HepG2 (cell line): Measurements from ENCODE around the gene SECTM1. TPM values are rescaled to one million over a fixed set of nuclear protein-coding genes. Genes with fewer than 3 reads are reported as not detected.
A peak's percentile ranks its signal among the peaks of the same experiment; 100 is the strongest.

ENCODE experiments used
- CHD2 ChIP-seq: IDR thresholded peaks from 2 replicates; pipeline ENCODE4 v1.6.1; 2011; ENCODE audit warnings: low read depth, low read length, improper control_type of control experiment
- EHMT2 ChIP-seq: fragments of 200-600 bp; sonication (generic); IDR thresholded peaks from 2 replicates; pipeline ENCODE4 v1.7.0; 2017; ENCODE audit warnings: antibody characterized with exemption, low read depth, low read length, borderline replicate concordance
- MAF1 ChIP-seq: sonication (generic); formaldehyde crosslinking; IDR thresholded peaks from 2 replicates; pipeline ENCODE4 v1.5.0; 2020; ENCODE audit warnings: missing genetic modification reagents, borderline replicate concordance
- MLLT10 ChIP-seq: sonication (generic); formaldehyde crosslinking; IDR thresholded peaks from 2 replicates; pipeline ENCODE4 v1.4.0; 2020; ENCODE audit warnings: missing genetic modification reagents
- MYPOP ChIP-seq: sonication (generic); formaldehyde crosslinking; IDR thresholded peaks from 2 replicates; pipeline ENCODE4 v1.8.1; 2023; ENCODE audit warnings: mild to moderate bottlenecking, moderate library complexity, missing genetic modification reagents
- NBN ChIP-seq: fragments of 450-650 bp; conservative IDR thresholded peaks from 2 replicates; pipeline ENCODE4 v1.6.1; 2017
- RARA ChIP-seq: IDR thresholded peaks from 2 replicates; pipeline ENCODE4 v1.6.1; 2016; ENCODE audit warnings: missing genetic modification reagents, missing compliant biosample characterization
- RFX3 ChIP-seq: IDR thresholded peaks from 2 replicates; pipeline ENCODE4 v1.6.1; 2016; ENCODE audit warnings: missing biosample characterization, missing genetic modification reagents
- RFX5 ChIP-seq: IDR thresholded peaks from 2 replicates; pipeline ENCODE4 v1.6.1; 2011; ENCODE audit warnings: low read depth, low read length, improper control_type of control experiment
- SATB2 ChIP-seq: sonication (generic); formaldehyde crosslinking; IDR thresholded peaks from 2 replicates; pipeline ENCODE4 v1.5.0; 2020; ENCODE audit warnings: missing genetic modification reagents
- SOX5 ChIP-seq: IDR thresholded peaks from 2 replicates; pipeline ENCODE4 v1.6.1; 2016; ENCODE audit warnings: borderline replicate concordance
- TAF15 ChIP-seq: fragments of 200-400 bp; formaldehyde crosslinking; IDR thresholded peaks from one replicate; pipeline ENCODE4 v1.6.1; 2018; ENCODE audit warnings: mild to moderate bottlenecking, low read depth, low read length; ENCODE audit not compliant: poor library complexity, severe bottlenecking
- ZBTB8A ChIP-seq: sonication (generic); formaldehyde crosslinking; IDR thresholded peaks from 2 replicates; pipeline ENCODE4 v1.4.0; 2020; ENCODE audit warnings: mild to moderate bottlenecking, low read depth, missing genetic modification reagents, borderline replicate concordance
- ZNF143 ChIP-seq: sonication (generic); formaldehyde crosslinking; IDR thresholded peaks from 2 replicates; pipeline ENCODE4 v1.4.0; 2020; ENCODE audit warnings: missing genetic modification reagents
- ZNF563 ChIP-seq: sonication (generic); formaldehyde crosslinking; IDR thresholded peaks from 2 replicates; pipeline ENCODE4 v1.8.0; 2022; ENCODE audit warnings: mild to moderate bottlenecking, moderate library complexity, missing genetic modification reagents
- ZNF644 ChIP-seq: IDR thresholded peaks from 2 replicates; pipeline ENCODE4 v1.6.1; 2016; ENCODE audit warnings: low read depth
- polyA plus RNA-seq, 8 experiments: library from polyadenylated mRNA; depleted of rRNA in 3 of 8; stranded (reverse) in 7 of 8; unstranded in 1 of 8; fragments of >200 nt; fragmentation: Illumina TruSeq in 4 of 8; extraction: Trizol in 4 of 8; gene quantifications; 2 replicates each; pipeline versions ENCODE4 v1.2.1 to v1.2.3, GENCODE V29; 2011 to 2016; ENCODE audit warnings: low read depth in 4 of 8, missing spikeins in 1 of 8, mixed read lengths in 1 of 8; ENCODE audit not compliant: insufficient read depth in 1 of 8
- total RNA-seq, 5 experiments: library from RNA; depleted of rRNA; stranded (reverse); fragments of >200 nt; fragmentation: Illumina TruSeq; extraction: Trizol; gene quantifications; 2 replicates each; pipeline ENCODE4 v1.2.3, GENCODE V29; 2016; ENCODE audit warnings: low read depth in 1 of 5
- TF ChIP-seq, protein P1 (sequence below): sonication (generic); formaldehyde crosslinking; conservative IDR thresholded peaks from 2 replicates; pipeline ENCODE4 v1.4.0; 2020; ENCODE audit warnings: missing genetic modification reagents
- TF ChIP-seq, protein P2 (sequence below): sonication (generic); formaldehyde crosslinking; conservative IDR thresholded peaks from 2 replicates; pipeline ENCODE4 v1.4.0; 2020; ENCODE audit warnings: missing genetic modification reagents
- TF ChIP-seq, protein P3 (sequence below): sonication (generic); formaldehyde crosslinking; IDR thresholded peaks from 2 replicates; pipeline ENCODE4 v1.8.1; 2023; ENCODE audit warnings: mild to moderate bottlenecking, missing genetic modification reagents, borderline replicate concordance
- TF ChIP-seq, protein P4 (sequence below): IDR thresholded peaks from 2 replicates; pipeline ENCODE4 v1.4.0; 2020; ENCODE audit warnings: mild to moderate bottlenecking, missing genetic modification reagents

Gene SECTM1
- total and polyA plus RNA-seq, 2 of the 13 experiments (the other 11 are each of a cell fraction or from before 2014, with no cell fraction given): 3.5 to 5.3 TPM

GRCh38 chr17:82273327-82274133, 60.0 kb downstream of the SECTM1 start, which contains the start of gene CSNK1D (continued):
- TF ChIP-seq, protein P1, sequence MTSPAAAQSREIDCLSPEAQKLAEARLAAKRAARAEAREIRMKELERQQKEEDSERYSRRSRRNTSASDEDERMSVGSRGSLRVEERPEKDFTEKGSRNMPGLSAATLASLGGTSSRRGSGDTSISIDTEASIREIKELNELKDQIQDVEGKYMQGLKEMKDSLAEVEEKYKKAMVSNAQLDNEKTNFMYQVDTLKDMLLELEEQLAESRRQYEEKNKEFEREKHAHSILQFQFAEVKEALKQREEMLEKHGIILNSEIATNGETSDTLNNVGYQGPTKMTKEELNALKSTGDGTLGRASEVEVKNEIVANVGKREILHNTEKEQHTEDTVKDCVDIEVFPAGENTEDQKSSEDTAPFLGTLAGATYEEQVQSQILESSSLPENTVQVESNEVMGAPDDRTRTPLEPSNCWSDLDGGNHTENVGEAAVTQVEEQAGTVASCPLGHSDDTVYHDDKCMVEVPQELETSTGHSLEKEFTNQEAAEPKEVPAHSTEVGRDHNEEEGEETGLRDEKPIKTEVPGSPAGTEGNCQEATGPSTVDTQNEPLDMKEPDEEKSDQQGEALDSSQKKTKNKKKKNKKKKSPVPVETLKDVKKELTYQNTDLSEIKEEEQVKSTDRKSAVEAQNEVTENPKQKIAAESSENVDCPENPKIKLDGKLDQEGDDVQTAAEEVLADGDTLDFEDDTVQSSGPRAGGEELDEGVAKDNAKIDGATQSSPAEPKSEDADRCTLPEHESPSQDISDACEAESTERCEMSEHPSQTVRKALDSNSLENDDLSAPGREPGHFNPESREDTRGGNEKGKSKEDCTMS (CRISPR knock-in tag): no peak; the same call in 1 of the 2 replicates
- TF ChIP-seq, protein P2, sequence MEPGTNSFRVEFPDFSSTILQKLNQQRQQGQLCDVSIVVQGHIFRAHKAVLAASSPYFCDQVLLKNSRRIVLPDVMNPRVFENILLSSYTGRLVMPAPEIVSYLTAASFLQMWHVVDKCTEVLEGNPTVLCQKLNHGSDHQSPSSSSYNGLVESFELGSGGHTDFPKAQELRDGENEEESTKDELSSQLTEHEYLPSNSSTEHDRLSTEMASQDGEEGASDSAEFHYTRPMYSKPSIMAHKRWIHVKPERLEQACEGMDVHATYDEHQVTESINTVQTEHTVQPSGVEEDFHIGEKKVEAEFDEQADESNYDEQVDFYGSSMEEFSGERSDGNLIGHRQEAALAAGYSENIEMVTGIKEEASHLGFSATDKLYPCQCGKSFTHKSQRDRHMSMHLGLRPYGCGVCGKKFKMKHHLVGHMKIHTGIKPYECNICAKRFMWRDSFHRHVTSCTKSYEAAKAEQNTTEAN (CRISPR knock-in tag): no peak
- TF ChIP-seq NBN (no peak), MYPOP (peak; percentile 90), EHMT2 (no peak), MLLT10 (CRISPR knock-in tag) (no peak), SOX5 (CRISPR knock-in tag) (peak; percentile 69), RFX3 (CRISPR knock-in tag) (0 out of 2 replicates have a peak, but pooled peaks have one; percentile 33), TAF15 (peak; percentile 34), RFX5 (peak; percentile 94), ZBTB8A (CRISPR knock-in tag) (no peak), MAF1 (CRISPR knock-in tag) (0 out of 2 replicates have a peak, but pooled peaks have one; percentile 79), RARA (peak; percentile 62), ZNF143 (CRISPR knock-in tag) (peak; percentile 48; the same call in 1 of the 2 replicates), ZNF563 (peak; percentile 95), CHD2 (peak; percentile 75), ZNF644 (CRISPR knock-in tag) (no peak), SATB2 (CRISPR knock-in tag) (no peak)
- TF ChIP-seq, protein P3, sequence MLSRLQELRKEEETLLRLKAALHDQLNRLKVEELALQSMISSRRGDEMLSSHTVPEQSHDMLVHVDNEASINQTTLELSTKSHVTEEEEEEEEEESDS: no peak
- TF ChIP-seq, protein P4, sequence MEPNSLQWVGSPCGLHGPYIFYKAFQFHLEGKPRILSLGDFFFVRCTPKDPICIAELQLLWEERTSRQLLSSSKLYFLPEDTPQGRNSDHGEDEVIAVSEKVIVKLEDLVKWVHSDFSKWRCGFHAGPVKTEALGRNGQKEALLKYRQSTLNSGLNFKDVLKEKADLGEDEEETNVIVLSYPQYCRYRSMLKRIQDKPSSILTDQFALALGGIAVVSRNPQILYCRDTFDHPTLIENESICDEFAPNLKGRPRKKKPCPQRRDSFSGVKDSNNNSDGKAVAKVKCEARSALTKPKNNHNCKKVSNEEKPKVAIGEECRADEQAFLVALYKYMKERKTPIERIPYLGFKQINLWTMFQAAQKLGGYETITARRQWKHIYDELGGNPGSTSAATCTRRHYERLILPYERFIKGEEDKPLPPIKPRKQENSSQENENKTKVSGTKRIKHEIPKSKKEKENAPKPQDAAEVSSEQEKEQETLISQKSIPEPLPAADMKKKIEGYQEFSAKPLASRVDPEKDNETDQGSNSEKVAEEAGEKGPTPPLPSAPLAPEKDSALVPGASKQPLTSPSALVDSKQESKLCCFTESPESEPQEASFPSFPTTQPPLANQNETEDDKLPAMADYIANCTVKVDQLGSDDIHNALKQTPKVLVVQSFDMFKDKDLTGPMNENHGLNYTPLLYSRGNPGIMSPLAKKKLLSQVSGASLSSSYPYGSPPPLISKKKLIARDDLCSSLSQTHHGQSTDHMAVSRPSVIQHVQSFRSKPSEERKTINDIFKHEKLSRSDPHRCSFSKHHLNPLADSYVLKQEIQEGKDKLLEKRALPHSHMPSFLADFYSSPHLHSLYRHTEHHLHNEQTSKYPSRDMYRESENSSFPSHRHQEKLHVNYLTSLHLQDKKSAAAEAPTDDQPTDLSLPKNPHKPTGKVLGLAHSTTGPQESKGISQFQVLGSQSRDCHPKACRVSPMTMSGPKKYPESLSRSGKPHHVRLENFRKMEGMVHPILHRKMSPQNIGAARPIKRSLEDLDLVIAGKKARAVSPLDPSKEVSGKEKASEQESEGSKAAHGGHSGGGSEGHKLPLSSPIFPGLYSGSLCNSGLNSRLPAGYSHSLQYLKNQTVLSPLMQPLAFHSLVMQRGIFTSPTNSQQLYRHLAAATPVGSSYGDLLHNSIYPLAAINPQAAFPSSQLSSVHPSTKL (CRISPR knock-in tag): peak; percentile 71
